Activated CD4-positive, alpha-beta T cell treated with anti-CD3 and anti-CD28 coated beads, Interleukin-2, amount 10 ng/mL, durations not matched to agents 7 days and 5 days (primary cell): ENCODE data around the gene KRTAP6-3. TPM values are rescaled to one million over a fixed set of nuclear protein-coding genes. Genes with fewer than 3 reads are reported as not detected.

ENCODE experiments used
- CTCF ChIA-PET: fragments of 350-600 bp; sonication (Branson Sonifier 250); formaldehyde crosslinking; loops from one replicate; lab custom pipeline; 2021; ENCODE audit warnings: antibody characterized with exemption; lab: Charles Lee
- POLR2A ChIA-PET: fragments of 350-600 bp; sonication (Branson Sonifier 250); formaldehyde crosslinking; loops from one replicate; lab custom pipeline; 2021; ENCODE audit warnings: antibody characterized with exemption; lab: Charles Lee
- DNase-seq: peaks from one replicate; pipeline ENCODE4 v3.0.0-alpha.2; 2020
- H3K27ac Mint-ChIP-seq: one replicate; pipeline ENCODE4 v1.8.0; 2021; ENCODE audit warnings: mild to moderate bottlenecking, moderate library complexity, mixed read lengths
- H3K27me3 Mint-ChIP-seq: one replicate; pipeline ENCODE4 v1.8.0; 2021; ENCODE audit warnings: mixed read lengths
- H3K36me3 Mint-ChIP-seq: one replicate; pipeline ENCODE4 v1.8.0; 2021; ENCODE audit warnings: low read depth, mixed read lengths
- H3K4me1 Mint-ChIP-seq: one replicate; pipeline ENCODE4 v1.8.0; 2021; ENCODE audit warnings: mixed read lengths
- H3K4me3 Mint-ChIP-seq: one replicate; pipeline ENCODE4 v1.8.0; 2021; ENCODE audit warnings: mild to moderate bottlenecking, moderate library complexity, mixed read lengths
- H3K9me3 Mint-ChIP-seq: one replicate; pipeline ENCODE4 v1.8.0; 2021; ENCODE audit warnings: mixed read lengths
- total RNA-seq, 2 experiments: library from RNA; stranded (reverse); gene quantifications; one replicate each; pipeline ENCODE4 v1.2.3, GENCODE V29; 2021

The KRTAP6-3 gene
- total RNA-seq, 2 experiments from 2014 or later: not detected

- no peak overlapping the region for H3K27ac Mint-ChIP-seq
- H3K36me3 Mint-ChIP-seq: no peaks in the 10 kb centered on the region
- no peak for DNase-seq
- H3K4me3 Mint-ChIP-seq: no peak overlapping the region
- no peaks in the 10 kb centered on the region for H3K27me3 Mint-ChIP-seq
- POLR2A ChIA-PET: no interaction called here
- H3K9me3 Mint-ChIP-seq: no peaks in the 10 kb centered on the region
- H3K4me1 Mint-ChIP-seq: no peaks in the 10 kb centered on the region
- CTCF ChIA-PET: no interaction called here
Observed at GRCh38 chr21:30638686-30639085, 46.4 kb downstream of the KRTAP6-3 start.

- CTCF ChIA-PET: no interaction called here
- H3K27me3 Mint-ChIP-seq: peaks cover 2% of the 10 kb centered on the region
- no peak within 1 kb of the TSS for H3K4me3 Mint-ChIP-seq
- no peaks in the 10 kb centered on the region for H3K4me1 Mint-ChIP-seq
- no peaks in the 10 kb centered on the region for H3K36me3 Mint-ChIP-seq
- POLR2A ChIA-PET: no interaction called here
- DNase-seq: no peak
- no peaks in the 10 kb centered on the region for H3K9me3 Mint-ChIP-seq
- H3K27ac Mint-ChIP-seq: no peak within 1 kb of the TSS
Observed at GRCh38 chr21:30642564-30642963, 50.3 kb downstream of the KRTAP6-3 start, which contains the start of gene KRTAP20-3. TSS of gene KRTAP20-3 (plus strand) at chr21:30642864.

Other genes with a start within 250 kb of the KRTAP6-3 start
- gene KRTAP23-1, start 243.8 kb upstream of the KRTAP6-3 start, total RNA-seq: not detected
- not detected for gene KRTAP13-2, start 220.2 kb upstream of the KRTAP6-3 start, total RNA-seq
- not detected for gene KRTAP13-1, start 196.4 kb upstream of the KRTAP6-3 start, total RNA-seq
- not detected for gene KRTAP13-3, start 166.5 kb upstream of the KRTAP6-3 start, total RNA-seq
- gene KRTAP13-4, start 162.2 kb upstream of the KRTAP6-3 start, total RNA-seq: not detected
- gene KRTAP15-1, start 152.2 kb upstream of the KRTAP6-3 start, total RNA-seq: not detected
- not detected for gene KRTAP19-1, start 112.1 kb upstream of the KRTAP6-3 start, total RNA-seq
- gene KRTAP19-2, start 105.0 kb upstream of the KRTAP6-3 start, total RNA-seq: not detected
- gene KRTAP19-3, start 100.4 kb upstream of the KRTAP6-3 start, total RNA-seq: not detected
- not detected for gene KRTAP19-4, start 95.3 kb upstream of the KRTAP6-3 start, total RNA-seq
- not detected for gene KRTAP19-5, start 90.3 kb upstream of the KRTAP6-3 start, total RNA-seq
- gene KRTAP19-6, start 50.6 kb upstream of the KRTAP6-3 start, total RNA-seq: not detected
- not detected for gene KRTAP19-7, start 31.1 kb upstream of the KRTAP6-3 start, total RNA-seq
- not detected for gene KRTAP22-2, start 2.0 kb upstream of the KRTAP6-3 start, total RNA-seq
- gene KRTAP6-2, start 6.5 kb downstream of the KRTAP6-3 start, total RNA-seq: not detected
- not detected for gene KRTAP22-1, start 8.6 kb downstream of the KRTAP6-3 start, total RNA-seq
- not detected for gene KRTAP6-1, start 21.5 kb downstream of the KRTAP6-3 start, total RNA-seq
- not detected for gene KRTAP20-1, start 24.0 kb downstream of the KRTAP6-3 start, total RNA-seq
- gene KRTAP20-4, start 28.2 kb downstream of the KRTAP6-3 start, total RNA-seq: not detected
- not detected for gene KRTAP20-2, start 42.8 kb downstream of the KRTAP6-3 start, total RNA-seq
- gene KRTAP20-3, start 50.4 kb downstream of the KRTAP6-3 start, total RNA-seq: not detected
- not detected for gene KRTAP21-3, start 126.3 kb downstream of the KRTAP6-3 start, total RNA-seq
- not detected for gene KRTAP21-2, start 154.8 kb downstream of the KRTAP6-3 start, total RNA-seq
- not detected for gene KRTAP21-1, start 163.0 kb downstream of the KRTAP6-3 start, total RNA-seq
- not detected for gene KRTAP8-1, start 220.8 kb downstream of the KRTAP6-3 start, total RNA-seq
- not detected for gene KRTAP7-1, start 237.3 kb downstream of the KRTAP6-3 start, total RNA-seq